IPS-15b (cell line): ENCODE results near the gene PIK3R4.

ENCODE experiments used
- H3K27me3 ChIP-seq: one replicate; pipeline ENCODE4 v1.6.1; 2013; ENCODE audit warnings: low read length; ENCODE audit not compliant: control insufficient read depth, insufficient read depth
- H3K36me3 ChIP-seq: one replicate; pipeline ENCODE4 v1.6.1; 2013; ENCODE audit warnings: low read length; ENCODE audit not compliant: control insufficient read depth, insufficient read depth
- H3K4me1 ChIP-seq: one replicate; pipeline ENCODE4 v1.6.1; 2013; ENCODE audit warnings: mild to moderate bottlenecking, low read length; ENCODE audit not compliant: control insufficient read depth, insufficient read depth
- H3K4me3 ChIP-seq: one replicate; pipeline ENCODE4 v1.5.1; 2013; ENCODE audit warnings: low read depth, low read length
- H3K9ac ChIP-seq: one replicate; pipeline ENCODE4 v1.6.1; 2013; ENCODE audit warnings: low read depth, mild to moderate bottlenecking, low read length
- H3K9me3 ChIP-seq: one replicate; pipeline ENCODE4 v1.6.1; 2013; ENCODE audit warnings: mild to moderate bottlenecking, low read length; ENCODE audit not compliant: control insufficient read depth, insufficient read depth

Gene PIK3R4

GRCh38 chr3:130654091-130654490 is 92.5 kb downstream of the PIK3R4 start:
- no peaks in the 10 kb centered on the region for H3K4me1 ChIP-seq
- no peak overlapping the region for H3K4me3 ChIP-seq
- no peaks in the 10 kb centered on the region for H3K27me3 ChIP-seq
- H3K9ac ChIP-seq, result no peak overlapping the region
- no peaks in the 10 kb centered on the region for H3K36me3 ChIP-seq
- H3K9me3 ChIP-seq, result no peaks in the 10 kb centered on the region

GRCh38 chr3:130649061-130649654 is 97.5 kb downstream of the PIK3R4 start:
- no peaks in the 10 kb centered on the region for H3K36me3 ChIP-seq
- H3K4me1 ChIP-seq, result no peaks in the 10 kb centered on the region
- no peak overlapping the region for H3K4me3 ChIP-seq
- H3K27me3 ChIP-seq, result no peaks in the 10 kb centered on the region
- H3K9me3 ChIP-seq, result no peaks in the 10 kb centered on the region
- H3K9ac ChIP-seq, result no peak overlapping the region

- Histone ChIP-seq H3K4me1 (no peaks in the 10 kb centered on the region), H3K9me3 (no peaks in the 10 kb centered on the region), H3K27me3 (no peaks in the 10 kb centered on the region), H3K4me3 (no peak overlapping the region), H3K9ac (no peak overlapping the region), H3K36me3 (no peaks in the 10 kb centered on the region)
Measured at GRCh38 chr3:130648293-130648692, 98.3 kb downstream of the PIK3R4 start.

GRCh38 chr3:130645261-130645660 is 101.4 kb downstream of the PIK3R4 start:
- no peak overlapping the region for H3K9ac ChIP-seq
- no peaks in the 10 kb centered on the region for H3K36me3 ChIP-seq
- no peaks in the 10 kb centered on the region for H3K27me3 ChIP-seq
- no peak overlapping the region for H3K4me3 ChIP-seq
- H3K4me1 ChIP-seq, result no peaks in the 10 kb centered on the region
- no peaks in the 10 kb centered on the region for H3K9me3 ChIP-seq

GRCh38 chr3:130644628-130645253 is 101.9 kb downstream of the PIK3R4 start:
- Histone ChIP-seq H3K9ac (no peak overlapping the region), H3K4me1 (no peaks in the 10 kb centered on the region), H3K9me3 (no peaks in the 10 kb centered on the region), H3K4me3 (no peak overlapping the region), H3K27me3 (no peaks in the 10 kb centered on the region), H3K36me3 (no peaks in the 10 kb centered on the region)

- no peaks in the 10 kb centered on the region for H3K36me3 ChIP-seq
- H3K27me3 ChIP-seq, result no peaks in the 10 kb centered on the region
- H3K4me1 ChIP-seq, result no peaks in the 10 kb centered on the region
- no peak overlapping the region for H3K4me3 ChIP-seq
- H3K9ac ChIP-seq, result no peak overlapping the region
- no peaks in the 10 kb centered on the region for H3K9me3 ChIP-seq
Measured at GRCh38 chr3:130640027-130640426, 106.6 kb downstream of the PIK3R4 start.

- Histone ChIP-seq H3K36me3 (no peaks in the 10 kb centered on the region), H3K4me3 (no peak overlapping the region), H3K27me3 (no peaks in the 10 kb centered on the region), H3K9me3 (no peaks in the 10 kb centered on the region), H3K4me1 (no peaks in the 10 kb centered on the region), H3K9ac (no peak overlapping the region)
Measured at GRCh38 chr3:130636480-130637234, 110.0 kb downstream of the PIK3R4 start.

GRCh38 chr3:130635978-130636377 is 110.7 kb downstream of the PIK3R4 start:
- Histone ChIP-seq H3K4me3 (no peak overlapping the region), H3K9ac (no peak overlapping the region), H3K36me3 (no peaks in the 10 kb centered on the region), H3K9me3 (no peaks in the 10 kb centered on the region), H3K27me3 (no peaks in the 10 kb centered on the region), H3K4me1 (no peaks in the 10 kb centered on the region)

- Histone ChIP-seq H3K4me3 (no peak overlapping the region), H3K36me3 (no peaks in the 10 kb centered on the region), H3K4me1 (no peaks in the 10 kb centered on the region), H3K27me3 (no peaks in the 10 kb centered on the region), H3K9ac (no peak overlapping the region), H3K9me3 (no peaks in the 10 kb centered on the region)
Measured at GRCh38 chr3:130635285-130635684, 111.3 kb downstream of the PIK3R4 start.
